Heart left ventricle (tissue), 16 donors: Measurements from ENCODE around the gene CLDN18. TPM values are rescaled to one million over a fixed set of nuclear protein-coding genes. Genes with fewer than 3 reads are reported as not detected.

Experiments used
- ATAC-seq, 4 donors: fragments of 200-7000 bp; cut with Tn5 transposase; one replicate each; pipeline ENCODE4 v1.9.1; 2020 to 2022; ENCODE audit warnings: moderate library complexity in 4 of 4, mild to moderate bottlenecking in 3 of 4, moderate number of reproducible peaks in 1 of 4
- DNase-seq, 5 donors: peaks; one replicate each; pipeline ENCODE4 v3.0.0-alpha.2; 2020
- H3K27ac ChIP-seq, 12 donors: fragments of 200-600 bp; sonication (generic) in 4 of 12; one replicate each; pipeline versions ENCODE4 v1.5.0 to v1.8.0; 2016 to 2022; ENCODE audit warnings: mild to moderate bottlenecking in 2 of 12
- H3K27me3 ChIP-seq, 9 donors: fragments of 200-600 bp; sonication (generic) in 2 of 9; one replicate each; pipeline versions ENCODE4 v1.5.1 to v1.8.0; 2016 to 2022; ENCODE audit warnings: mild to moderate bottlenecking in 3 of 9
- H3K36me3 ChIP-seq, 9 donors: fragments of 200-600 bp; sonication (generic) in 2 of 9; one replicate each; pipeline versions ENCODE4 v1.5.0 to v1.8.0; 2018 to 2022; ENCODE audit warnings: mild to moderate bottlenecking in 2 of 9
- H3K4me1 ChIP-seq, 12 donors: fragments of 200-600 bp; sonication (generic) in 4 of 12; one replicate each; pipeline versions ENCODE4 v1.5.0 to v1.8.0; 2016 to 2022; ENCODE audit warnings: mild to moderate bottlenecking in 3 of 12
- H3K4me3 ChIP-seq, 12 donors: fragments of 200-600 bp; sonication (generic) in 4 of 12; one replicate each; pipeline versions ENCODE4 v1.5.0 to v1.8.0; 2017 to 2022; ENCODE audit warnings: mild to moderate bottlenecking in 9 of 12, moderate library complexity in 4 of 12
- H3K9me3 ChIP-seq, 12 donors: fragments of 200-600 bp; sonication (generic) in 4 of 12; one replicate each; pipeline versions ENCODE4 v1.5.0 to v1.8.0; 2016 to 2022; ENCODE audit warnings: mild to moderate bottlenecking in 1 of 12
- POLR2A ChIP-seq, 2 donors: fragments of 450-650 bp; IDR thresholded peaks; one replicate each; pipeline ENCODE4 v1.6.1; 2017; ENCODE audit warnings: antibody characterized with exemption in 2 of 2, mild to moderate bottlenecking in 2 of 2, moderate library complexity in 2 of 2
- WGBS, 4 donors: extraction: QIAGEN DNeasy Blood & Tissue Kit in 2 of 4; methylation state at CpG; one replicate each; pipeline versions ENCODE4 v1.1.5 to v1.1.7; 2013 to 2018; 5-methylcytosine and 5-hydroxymethylcytosine counted together
- intact Hi-C, 10 donors: fragments of 100-400 bp; cut with DNase I; formaldehyde crosslinking; loops; one replicate each; pipeline versions ENCODE4 v1.11.1 to v1.14.2; 2022
- long read RNA-seq, 3 donors: library from polyadenylated mRNA; unstranded; transcript quantifications; one replicate each; pipeline ENCODE4 v2.0.0, GENCODE V29; 2020 to 2021
- polyA plus RNA-seq, 2 donors: library from polyadenylated mRNA; stranded (reverse); fragments of 200-250 nt; gene quantifications; one replicate each; pipeline ENCODE4 v1.2.3, GENCODE V29; 2013
- total RNA-seq, 9 donors: library from RNA; depleted of rRNA in 2 of 9; stranded (reverse); fragments of >200 nt in 2 of 9; fragmentation: NEBNext Ultra II Directional in 3 of 9; extraction: Animal tissue kit (Norgen Biotek cat#: 25700) in 3 of 9; gene quantifications; one replicate each; pipeline versions ENCODE4 v1.1.0 to v1.2.4, GENCODE V29; 2016 to 2023
- TF ChIP-seq, protein P1 (sequence below), 12 donors: fragments of 200-600 bp; sonication (generic) in 4 of 12; IDR thresholded peaks; one replicate each; pipeline versions ENCODE4 v1.5.0 to v1.8.0; 2018 to 2022; ENCODE audit warnings: antibody characterized with exemption in 12 of 12, mild to moderate bottlenecking in 5 of 12
- donor health status: ischemic (EF 13 %, LVEDD 7.1; RV severe dilation, severe dysfunction).
- donor health status: healthy with polysubstance abuse.
- donor health status: DM: no; HTN: yes; CAD: no.
- donor health status: DM: no; HTN: no; CAD: no.
- donor health status: ischemic (EF 25% LVEDD 6.9; RV normal size, moderate dysfunction).
- donor health status: ischemic (EF 25% LVEDD 5.7; RV mildly dilated, moderate dysfunction).
- donor health status: healthy.
- donor health status: DM: yes; HTN: yes; CAD: no.
- donor health status: ischemic (EF 35%, LVEDD 5.7; RV mildly dilated, moderate dysfunction).
- donor health status: nonischemic (EF 11% LVEDD 7.7; RV severe dilation, severe dysfunction).
- donor health status: DM: yes; HTN: yes; CAD: no.
- donor health status: PGD.
- donor health status: ischemic (EF 29% LVEDD 5.4; RV normal size, mild dysfunction).
- donor health status: nonischemic (EF 23%, LVEDD 6.1; RV moderate dilation, normal function).

Gene CLDN18
- total RNA-seq (not detected), polyA plus RNA-seq (under 1 TPM in 1 of 2 donors, not detected in 1; 0.01 TPM)
- long read RNA-seq, donor 1: 0 reads
- long read RNA-seq, donor 2: 0 reads
- long read RNA-seq, donor 3: 0 reads

DNA sequence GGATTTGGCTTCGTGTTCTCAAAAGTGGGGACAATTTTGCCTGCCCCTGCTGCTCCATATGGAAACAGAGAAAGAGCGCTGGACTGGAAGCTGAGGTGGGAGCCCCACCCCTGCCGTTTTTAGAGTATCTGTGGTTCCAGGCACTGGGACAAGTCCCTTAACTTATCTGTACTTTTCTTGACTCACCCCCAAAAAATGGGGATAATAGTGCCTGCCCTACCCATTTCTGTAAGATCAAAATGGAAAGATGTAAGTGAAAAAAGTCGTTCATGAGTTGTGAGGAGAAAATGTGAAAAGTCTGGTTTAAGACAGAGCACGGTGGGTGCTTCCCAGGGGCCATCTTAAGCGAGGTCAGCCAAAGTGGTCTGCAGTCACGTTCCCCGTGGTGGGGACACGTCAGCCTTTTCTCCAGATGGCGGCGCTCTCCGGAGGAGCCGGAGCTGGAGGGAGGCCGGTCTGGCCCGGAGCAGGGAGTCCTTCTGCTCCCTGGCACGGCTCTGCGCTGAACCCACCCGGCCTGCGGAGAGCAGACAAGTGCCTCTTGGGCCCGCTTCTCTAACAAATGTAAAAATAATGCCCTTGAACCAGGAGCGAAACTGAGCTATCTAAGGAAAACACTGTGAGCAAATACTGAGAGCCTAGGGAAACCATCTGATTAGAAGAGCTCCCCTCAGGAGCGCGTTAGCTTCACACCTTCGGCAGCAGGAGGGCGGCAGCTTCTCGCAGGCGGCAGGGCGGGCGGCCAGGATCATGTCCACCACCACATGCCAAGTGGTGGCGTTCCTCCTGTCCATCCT lies at the start of gene CLDN18:
Gene CLDN18 (plus strand): TSS at position 690 of the 797 bp plus-strand sequence. CDS start 61 bp downstream, at position 751.
- WGBS, 4 donors: 76 to 87% (median 85%) methylated on average over 30 of the region's 30 CpGs
- DNase-seq (no peak), ATAC-seq (no peak)
- Histone ChIP-seq H3K9me3 (no peaks in the 10 kb centered on the region), H3K27me3 (no peaks in the 10 kb centered on the region), H3K27ac (no peak within 1 kb of the TSS), H3K36me3 (no peaks in the 10 kb centered on the region), H3K4me3 (no peak within 1 kb of the TSS), H3K4me1 (peaks cover 0 to 7% (median 0%) of the 10 kb centered on the region in 12 donors)
- intact Hi-C loops: loop anchor here in 1 of 10 donors (5.0 kb wide), 1 partner anchor 108 kb away; the partner anchor contains the start of gene DZIP1L
- TF ChIP-seq, protein P1, sequence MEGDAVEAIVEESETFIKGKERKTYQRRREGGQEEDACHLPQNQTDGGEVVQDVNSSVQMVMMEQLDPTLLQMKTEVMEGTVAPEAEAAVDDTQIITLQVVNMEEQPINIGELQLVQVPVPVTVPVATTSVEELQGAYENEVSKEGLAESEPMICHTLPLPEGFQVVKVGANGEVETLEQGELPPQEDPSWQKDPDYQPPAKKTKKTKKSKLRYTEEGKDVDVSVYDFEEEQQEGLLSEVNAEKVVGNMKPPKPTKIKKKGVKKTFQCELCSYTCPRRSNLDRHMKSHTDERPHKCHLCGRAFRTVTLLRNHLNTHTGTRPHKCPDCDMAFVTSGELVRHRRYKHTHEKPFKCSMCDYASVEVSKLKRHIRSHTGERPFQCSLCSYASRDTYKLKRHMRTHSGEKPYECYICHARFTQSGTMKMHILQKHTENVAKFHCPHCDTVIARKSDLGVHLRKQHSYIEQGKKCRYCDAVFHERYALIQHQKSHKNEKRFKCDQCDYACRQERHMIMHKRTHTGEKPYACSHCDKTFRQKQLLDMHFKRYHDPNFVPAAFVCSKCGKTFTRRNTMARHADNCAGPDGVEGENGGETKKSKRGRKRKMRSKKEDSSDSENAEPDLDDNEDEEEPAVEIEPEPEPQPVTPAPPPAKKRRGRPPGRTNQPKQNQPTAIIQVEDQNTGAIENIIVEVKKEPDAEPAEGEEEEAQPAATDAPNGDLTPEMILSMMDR (IDR thresholded peaks at IDR 0.05): no peak
- no peak for TF ChIP-seq POLR2A (IDR thresholded peaks at IDR 0.05)

DNA sequence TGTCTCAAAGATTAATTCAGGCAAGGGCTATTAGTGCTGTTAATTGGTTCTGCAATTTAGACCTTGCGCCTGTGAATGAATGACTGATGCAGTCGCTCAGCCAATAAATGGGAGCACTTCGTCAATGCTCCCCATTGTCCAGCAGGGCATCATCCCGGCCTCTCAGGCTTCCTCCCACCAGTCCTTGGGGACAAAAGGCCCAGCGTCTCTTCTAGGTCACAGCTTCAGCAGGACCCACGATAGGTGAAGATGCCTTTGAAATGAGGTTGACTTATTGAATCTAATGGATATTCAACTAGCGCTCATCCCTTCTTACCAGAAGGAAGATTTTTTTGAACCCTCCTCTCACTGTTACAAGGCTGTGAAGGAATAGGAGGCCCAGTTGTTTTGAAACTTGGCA lies 47.7 kb upstream of the CLDN18 start:
- TF ChIP-seq, protein P1 (IDR thresholded peaks at IDR 0.05): no peak
- TF ChIP-seq POLR2A (IDR thresholded peaks at IDR 0.05): no peak
- H3K27ac ChIP-seq: no peak overlapping the region
- 83 to 89% (median 85%) methylated on average over 7 of the region's 7 CpGs for WGBS, 4 donors
- intact Hi-C loops: no loop called here
- no peaks in the 10 kb centered on the region for H3K9me3 ChIP-seq
- DNase-seq (no peak), ATAC-seq (no peak)
- H3K36me3 ChIP-seq: no peaks in the 10 kb centered on the region
- H3K4me1 ChIP-seq: no peaks in the 10 kb centered on the region
- H3K27me3 ChIP-seq: peaks cover 0 to 3% (median 0%) of the 10 kb centered on the region in 9 donors
- no peak overlapping the region for H3K4me3 ChIP-seq

DNA sequence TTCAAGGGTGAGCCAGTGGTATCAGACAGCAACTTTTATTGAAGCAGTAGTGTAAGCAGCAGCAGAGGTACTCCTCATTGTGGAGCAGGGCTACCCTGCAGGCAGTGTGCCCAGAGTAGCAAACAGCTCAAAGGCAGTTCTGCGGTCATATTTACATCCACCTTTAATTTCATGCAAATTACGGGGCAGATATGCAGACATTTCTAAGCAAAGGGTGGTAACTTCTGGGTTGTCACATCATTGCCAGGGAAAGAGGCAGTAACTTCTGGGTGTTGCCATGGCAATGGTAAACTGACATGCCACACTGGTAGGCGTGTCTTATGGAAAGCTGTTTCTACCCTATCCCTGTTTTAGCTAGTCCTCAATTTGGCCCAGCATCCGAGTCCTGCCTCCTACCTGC lies 46.5 kb upstream of the CLDN18 start:
- DNase-seq (no peak), ATAC-seq (no peak)
- H3K4me3 ChIP-seq: no peak overlapping the region
- no peaks in the 10 kb centered on the region for H3K4me1 ChIP-seq
- no peak overlapping the region for H3K27ac ChIP-seq
- 81 to 92% (median 88%) methylated on average over 4 of the region's 4 CpGs for WGBS, 4 donors
- H3K9me3 ChIP-seq: no peaks in the 10 kb centered on the region
- TF ChIP-seq, protein P1 (IDR thresholded peaks at IDR 0.05): no peak
- TF ChIP-seq POLR2A (IDR thresholded peaks at IDR 0.05): no peak
- no peaks in the 10 kb centered on the region for H3K27me3 ChIP-seq
- no peaks in the 10 kb centered on the region for H3K36me3 ChIP-seq
- intact Hi-C loops: no loop called here
